GM18867 (cell line): ENCODE data around the gene PHACTR1.

Experiments
- ATAC-seq: cut with Tn5 transposase; IDR thresholded peaks from one replicate; pipeline ENCODE4 v1.9.1; 2021; ENCODE audit warnings: mild to moderate bottlenecking, moderate library complexity; ENCODE audit not compliant: unreplicated experiment

The PHACTR1 gene

DNA sequence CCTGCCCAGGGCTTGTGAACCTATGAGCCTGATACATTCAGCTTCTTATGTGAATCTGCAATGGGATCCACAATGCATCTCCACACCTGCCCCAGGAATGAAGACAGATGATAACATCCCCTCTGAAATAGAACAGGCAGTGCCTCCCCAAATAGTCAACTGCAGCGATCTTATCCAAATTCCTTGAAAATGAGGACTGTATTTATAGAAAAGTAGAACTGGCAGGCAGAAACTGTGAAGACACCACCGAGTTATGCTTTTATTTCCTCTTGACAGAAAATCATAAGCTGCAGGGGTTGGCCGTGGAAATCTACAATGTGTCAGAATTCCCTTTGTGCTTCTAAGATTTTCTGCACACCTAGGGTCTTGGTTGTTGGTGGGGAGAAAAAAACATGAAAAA, 341.5 kb downstream of the PHACTR1 start:
- ATAC-seq: no peak

DNA sequence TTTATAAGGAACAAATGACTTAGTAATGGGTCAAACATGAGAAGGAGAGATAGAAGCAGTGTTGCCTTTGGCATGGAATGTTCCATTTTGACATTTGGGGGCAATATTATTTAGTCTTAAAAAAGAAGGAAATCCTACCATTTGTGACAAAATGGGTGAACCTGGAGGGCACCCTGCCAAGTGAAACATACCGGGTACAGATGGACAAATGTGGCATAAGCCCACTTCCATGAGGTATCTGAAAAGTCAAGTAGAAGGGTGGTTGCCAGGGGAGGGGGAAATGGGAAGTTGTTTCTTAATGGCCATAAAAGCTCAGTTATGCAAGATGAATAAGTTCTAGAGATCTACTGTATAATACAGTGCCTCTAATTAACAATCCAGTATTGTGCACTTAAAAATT, 342.5 kb downstream of the PHACTR1 start:
- ATAC-seq: no peak

DNA sequence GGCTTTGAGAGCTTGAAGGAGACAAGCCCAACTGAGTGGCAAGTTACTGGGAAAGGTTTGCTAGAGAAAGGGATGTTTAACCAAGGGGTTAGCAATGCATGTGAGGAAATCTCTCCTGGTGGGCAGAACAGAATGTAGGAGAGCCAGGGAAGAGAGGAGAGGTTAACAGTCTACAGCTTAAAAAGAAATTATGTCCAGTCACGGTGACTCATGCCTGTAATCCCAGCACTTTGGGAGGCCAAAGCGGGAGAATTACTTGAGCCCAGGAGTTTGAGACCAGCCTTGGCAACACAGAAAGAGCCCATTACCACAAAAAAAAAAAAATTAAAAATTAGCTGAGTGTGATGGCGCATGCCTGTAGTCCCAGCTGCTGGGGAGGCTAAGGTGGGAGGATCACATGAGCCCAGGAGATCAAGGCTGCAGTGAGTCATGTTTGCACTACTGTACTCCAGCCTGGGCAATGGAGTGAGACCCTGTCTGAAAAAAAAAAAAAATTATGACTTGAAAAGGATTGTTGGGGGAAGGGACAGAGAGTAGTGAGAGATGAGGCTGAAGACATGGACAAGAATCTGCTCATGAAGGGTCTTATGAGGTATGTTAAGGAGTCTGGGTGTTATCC, 346.8 kb downstream of the PHACTR1 start:
- no peak for ATAC-seq

DNA sequence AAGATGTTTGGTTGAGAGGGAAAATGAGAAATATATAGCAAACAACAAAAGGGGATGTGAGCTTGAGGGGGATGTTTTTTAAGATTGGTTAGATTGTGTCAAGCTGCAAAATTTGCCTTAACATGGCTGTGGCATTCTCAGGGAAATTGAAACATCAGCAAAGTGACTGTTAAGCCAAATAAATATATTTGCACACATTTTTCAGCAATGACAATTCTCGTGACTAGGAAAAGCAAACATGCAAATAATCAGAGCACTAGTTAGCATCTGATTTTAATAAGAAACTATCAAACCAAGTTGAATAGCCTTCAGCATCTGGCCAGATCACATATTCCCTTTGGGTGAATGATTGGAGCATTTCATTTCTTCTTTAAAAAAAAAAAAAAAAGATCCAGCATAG, 349.0 kb downstream of the PHACTR1 start:
- no peak for ATAC-seq

DNA sequence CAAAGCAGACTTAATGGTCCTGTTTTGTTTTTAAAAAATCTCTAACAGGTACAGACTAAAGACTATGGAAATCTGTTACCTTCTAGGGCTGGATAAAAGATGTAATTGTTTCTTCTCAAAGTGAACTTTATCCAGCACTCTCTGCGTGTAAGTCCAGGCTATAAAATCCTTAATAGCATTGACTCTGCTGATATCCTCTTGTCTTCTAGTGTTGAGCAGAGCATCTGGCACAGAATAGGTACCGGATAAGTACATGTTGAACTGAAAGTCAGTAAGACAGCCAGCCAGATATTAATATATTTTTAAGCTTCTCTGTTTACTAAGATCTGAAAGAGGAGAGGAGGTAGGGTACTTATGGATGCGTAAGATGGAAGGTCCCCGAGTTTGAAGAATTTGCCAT, 349.5 kb downstream of the PHACTR1 start:
- ATAC-seq: no peak

DNA sequence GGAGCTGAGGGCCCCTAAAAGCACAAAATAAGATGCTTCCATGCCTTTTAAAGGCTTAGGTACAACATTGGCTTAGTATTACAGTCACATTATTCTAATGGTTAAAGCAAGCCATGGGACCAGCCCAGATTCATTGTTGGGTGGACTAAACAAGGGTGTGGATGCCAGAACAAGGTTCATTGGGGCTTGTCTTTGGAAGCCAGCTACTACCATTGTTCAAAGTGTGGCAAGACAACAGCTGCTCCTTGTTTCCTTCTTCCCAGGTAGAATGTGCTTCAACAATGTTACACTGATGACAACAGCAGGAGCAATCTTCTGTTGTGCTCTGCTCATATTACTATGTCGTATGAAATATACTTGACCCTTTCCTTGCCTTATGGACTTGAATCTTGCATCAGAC, 350.3 kb downstream of the PHACTR1 start:
- no peak for ATAC-seq

DNA sequence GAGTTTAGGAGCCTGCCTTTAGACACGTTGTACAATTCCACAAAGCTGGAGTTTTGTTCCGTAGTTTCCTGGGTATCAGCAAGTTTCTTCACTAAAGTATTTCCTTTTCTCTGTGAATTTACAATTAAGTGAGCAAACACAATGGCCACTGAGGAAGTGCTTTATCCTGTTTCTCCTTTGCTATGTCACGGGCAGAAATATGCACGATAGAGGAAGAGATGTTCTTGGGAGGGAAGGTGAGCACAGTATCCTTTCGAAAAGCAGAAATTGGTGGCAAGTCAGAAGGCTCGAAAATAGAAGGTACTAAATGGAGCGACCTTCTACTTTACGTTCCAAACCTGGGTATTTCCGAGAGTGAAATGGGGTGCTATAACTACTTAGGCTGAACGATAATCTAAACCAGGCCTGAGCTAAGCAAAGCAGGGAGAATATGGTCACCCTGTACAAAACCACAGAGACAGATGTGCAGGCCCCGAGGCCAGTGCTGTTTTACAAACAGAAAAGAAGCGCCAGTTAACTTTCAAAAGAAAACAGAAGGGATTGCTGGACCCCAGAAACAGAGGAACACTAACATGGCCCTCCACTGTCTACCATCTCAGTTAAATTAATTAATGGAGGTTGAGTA, 352.1 kb downstream of the PHACTR1 start:
- no peak for ATAC-seq

DNA sequence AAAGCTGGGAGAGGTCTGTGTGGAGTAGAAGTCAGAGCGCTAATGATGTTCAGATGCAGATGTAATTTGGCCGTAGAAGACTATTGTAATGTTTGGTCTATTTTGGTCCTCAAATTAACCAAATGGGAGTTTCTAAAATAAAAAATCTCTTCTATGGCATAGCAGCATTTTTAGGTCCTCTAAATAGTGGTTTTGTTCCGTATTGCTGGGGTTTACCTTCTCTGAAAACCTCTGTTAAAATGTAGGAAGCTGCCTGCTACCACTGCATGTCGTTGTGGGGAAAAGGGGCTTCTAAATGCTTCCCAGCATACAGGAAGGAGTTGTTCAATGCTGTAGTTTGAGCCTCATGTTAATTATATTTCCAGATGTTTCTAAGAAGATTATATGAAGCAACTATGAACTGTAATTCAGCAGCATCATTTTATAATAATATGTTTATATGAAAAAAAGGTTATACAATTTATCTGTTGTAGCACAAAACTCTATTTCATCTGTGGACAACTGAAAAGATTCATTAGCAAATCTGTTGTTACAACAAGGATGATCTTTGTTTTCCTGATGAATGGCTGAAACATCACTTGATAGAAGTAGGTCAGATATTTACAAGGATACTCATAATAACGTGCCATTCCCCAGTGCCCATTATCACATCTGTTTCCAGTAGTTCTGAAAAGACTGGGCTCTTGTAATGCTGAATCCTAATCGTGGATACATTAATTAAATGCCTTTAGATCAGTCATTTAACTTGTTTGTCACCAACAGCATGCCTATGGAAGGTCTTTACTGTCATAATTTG, 355.2 kb downstream of the PHACTR1 start:
- no peak for ATAC-seq

DNA sequence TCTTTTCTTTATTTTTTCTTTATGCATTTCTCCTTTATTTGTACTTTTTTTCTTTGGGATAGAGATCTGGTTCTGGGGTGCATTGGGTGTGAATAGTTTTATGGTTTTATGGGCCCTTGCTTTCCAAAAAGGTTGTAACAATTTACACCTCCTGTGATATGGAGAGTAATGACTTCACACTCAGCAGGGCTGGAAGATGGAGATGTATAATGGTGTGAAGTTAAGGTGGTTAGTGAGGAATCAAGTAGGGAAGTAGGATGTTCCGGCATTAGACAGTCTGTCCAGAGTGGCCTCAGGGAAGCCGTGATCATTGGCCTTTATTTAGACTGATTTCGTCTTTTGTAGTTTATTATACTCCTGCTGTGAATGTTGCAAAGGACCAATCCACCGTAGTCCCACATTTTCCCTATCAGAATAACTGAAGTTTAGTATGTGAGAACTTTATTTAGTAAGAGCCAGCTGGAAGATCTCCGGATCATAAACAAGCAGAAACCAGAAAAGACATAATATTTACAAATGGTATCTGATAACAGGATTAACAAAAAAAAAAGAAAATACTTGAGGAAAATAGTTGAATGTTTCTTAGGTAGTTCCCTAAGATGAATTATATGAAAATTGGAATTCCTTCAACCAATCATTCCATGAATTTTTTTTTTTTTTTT, 356.2 kb downstream of the PHACTR1 start:
- no peak for ATAC-seq

DNA sequence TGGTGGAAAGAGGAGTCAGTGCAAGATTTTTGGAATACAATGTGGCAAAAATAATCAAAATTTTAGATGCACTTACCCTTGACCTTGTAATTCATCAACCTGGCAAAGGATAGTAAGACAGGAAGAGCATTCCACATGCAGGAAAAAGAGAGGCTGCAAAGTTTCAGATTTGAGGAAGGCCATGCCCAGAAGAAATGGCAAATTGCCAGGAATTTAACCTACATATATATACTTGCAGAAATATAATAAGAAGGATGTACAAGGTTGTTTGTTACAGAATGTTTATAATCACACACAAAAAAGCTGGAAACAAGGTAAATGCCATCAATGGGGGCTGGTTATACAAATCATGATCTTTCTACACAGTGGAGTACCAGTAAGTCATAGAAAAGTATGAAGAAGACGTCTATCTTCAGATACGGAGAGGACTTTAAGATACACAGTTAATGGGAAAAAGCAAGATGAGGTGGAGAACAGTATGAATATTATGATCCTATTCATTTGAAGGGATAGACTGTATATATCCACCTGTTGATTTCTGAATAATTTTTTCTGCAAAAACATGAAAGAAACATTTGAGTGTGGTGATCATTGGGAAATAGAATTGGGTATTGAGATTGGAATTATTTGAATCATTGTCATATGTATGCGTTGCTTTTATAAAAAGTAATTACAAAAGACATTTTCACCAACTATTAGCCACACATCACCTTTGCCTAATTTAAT, 358.0 kb downstream of the PHACTR1 start:
- no peak for ATAC-seq

DNA sequence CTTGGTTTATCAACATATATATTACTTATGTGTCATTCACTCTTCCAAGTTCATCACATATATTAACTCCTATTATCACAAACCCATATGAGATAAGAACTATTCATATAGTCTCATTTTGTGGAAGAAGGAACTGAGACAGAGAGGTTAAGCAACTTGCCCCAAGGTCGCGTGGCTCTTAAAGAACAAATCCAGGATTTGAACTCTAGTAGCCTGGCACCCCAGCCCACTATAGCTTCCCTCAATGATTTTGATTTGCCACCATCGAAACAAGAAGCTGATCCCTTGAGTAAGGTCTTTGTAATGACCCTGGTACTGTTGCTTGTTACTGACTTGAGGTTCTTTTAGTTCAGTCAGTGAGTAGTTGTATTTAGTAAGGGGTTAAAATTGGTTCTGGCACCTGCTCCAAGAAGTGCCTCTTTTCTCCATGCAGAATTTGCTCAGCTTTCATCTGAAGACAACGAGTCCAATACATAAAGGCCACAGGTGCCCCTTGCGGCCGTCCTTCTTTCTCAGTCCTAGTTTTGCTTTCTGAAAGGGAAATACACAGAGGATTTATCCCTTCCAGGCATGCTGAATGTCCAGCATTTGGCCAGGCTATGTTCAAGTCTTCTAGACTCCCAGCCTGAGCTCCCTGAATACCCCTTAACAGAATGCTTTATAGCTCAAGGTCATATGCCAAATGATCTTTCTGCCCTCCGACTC, 358.7 kb downstream of the PHACTR1 start:
- no peak for ATAC-seq

DNA sequence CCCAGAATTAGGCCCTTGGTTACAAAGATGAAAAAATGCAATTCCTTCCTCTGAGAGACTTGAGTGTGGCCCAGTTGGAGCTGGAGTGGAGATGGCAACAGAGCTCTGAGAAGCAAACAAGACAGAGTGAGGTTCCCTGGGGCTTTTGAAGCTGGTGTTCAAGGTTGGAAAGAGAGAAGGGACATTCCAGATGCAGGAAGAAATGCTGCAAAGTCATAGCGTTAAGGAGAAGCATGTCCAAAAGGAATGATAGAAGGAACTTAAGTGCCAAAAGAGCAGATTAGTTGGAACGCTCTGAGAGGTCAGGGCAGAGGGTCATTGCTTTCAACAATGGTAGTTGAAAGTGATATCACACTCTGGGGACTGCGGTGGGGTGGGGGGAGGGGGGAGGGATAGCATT, 360.0 kb downstream of the PHACTR1 start:
- ATAC-seq: no peak

DNA sequence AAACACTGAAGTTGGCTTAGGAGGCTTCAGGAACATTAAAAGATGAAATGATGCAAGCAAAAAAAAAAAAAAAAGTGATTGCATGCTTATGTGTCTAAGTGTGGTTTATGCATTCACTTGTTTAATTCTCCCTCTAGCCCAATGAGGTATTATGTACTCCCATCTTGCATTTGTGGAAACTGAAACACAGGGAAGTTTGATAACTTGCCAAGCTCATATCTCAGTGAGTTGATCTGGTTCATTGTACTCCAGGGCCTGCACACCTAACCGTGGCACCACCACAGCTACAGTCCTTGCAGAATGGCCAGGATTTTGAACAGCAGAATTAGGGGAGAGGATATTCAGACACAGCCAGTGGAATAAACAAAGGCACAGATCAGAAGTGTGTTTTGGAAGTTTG, 360.6 kb downstream of the PHACTR1 start:
- ATAC-seq: no peak

DNA sequence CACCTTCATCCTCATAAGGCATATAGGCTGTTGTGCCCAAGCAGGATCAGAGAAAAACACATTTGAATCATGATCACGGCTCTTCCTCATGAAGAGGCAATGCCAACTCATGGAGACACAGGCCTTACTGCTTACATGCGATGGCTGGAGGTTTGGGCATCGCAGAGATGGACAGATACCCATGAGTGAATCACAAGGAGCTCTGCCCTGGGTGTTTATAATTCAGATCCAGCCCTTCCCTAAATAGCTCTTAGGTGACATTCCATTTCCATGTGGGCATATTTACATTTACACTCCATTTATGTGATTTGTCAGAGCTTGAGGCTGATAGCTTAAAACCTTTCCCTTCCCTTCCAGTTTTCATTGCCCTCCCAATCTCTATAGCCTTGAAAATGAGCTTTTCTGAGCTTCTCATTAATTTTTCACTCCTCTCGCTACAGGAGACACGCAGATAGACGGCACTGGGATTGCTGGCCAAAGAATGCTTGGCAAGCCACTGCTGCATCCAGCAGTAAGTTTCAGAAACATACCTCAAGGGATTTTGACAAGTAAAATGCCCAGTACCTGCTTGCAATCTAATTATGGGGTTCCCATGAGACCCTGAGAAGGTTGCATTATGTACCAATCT, 362.6 kb downstream of the PHACTR1 start:
- ATAC-seq: no peak

DNA sequence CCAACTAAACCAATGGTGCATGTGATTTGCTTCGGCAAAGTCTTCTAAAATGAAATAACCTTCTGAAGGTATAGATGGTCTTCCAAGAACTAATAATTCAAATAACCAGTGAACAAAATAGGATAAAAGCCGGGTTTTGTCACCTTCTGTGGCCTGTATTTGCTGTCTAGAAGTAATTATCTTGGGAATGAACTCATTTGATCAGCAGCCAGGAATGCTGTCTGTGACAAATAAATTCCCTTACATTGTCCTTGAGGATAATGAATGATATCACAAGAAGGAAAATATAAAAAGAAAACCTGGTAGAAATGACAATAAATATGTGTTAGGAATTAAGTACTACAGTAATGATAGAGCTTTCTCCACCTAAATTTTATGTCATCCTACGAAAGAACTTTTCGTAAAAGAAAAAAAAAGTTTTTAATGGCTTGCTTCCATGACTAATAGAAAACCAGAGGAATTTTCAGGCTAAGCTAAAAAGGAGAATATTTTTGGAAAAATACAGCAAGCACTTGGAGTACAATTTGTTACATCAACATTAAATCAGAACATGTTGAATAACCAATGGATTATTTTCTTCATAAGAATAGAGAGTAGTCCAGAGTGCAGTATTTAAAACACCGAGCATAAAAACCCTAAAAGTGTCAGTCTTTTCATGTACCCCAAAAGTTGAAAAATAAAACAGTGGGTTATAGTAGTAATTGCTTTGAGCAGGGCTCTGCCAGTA, 364.1 kb downstream of the PHACTR1 start:
- no peak for ATAC-seq

DNA sequence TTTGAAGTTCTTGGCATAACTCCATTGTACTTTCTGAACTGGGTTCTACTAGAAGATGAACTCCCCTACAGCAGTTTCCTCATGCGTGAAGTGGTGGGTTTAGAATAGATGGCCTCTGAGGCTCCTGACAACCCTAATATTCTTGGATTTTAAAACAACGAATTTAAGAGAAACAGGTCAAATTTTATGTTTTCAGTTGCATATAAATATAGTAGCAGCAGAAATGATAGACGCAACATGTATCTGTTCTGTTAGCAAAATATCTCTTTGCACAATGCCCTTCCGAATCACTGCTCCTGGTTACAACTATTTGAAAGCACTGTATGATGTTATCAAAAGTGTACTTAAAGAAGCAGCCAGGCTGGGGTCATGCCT, 364.6 kb downstream of the PHACTR1 start:
- no peak for ATAC-seq

DNA sequence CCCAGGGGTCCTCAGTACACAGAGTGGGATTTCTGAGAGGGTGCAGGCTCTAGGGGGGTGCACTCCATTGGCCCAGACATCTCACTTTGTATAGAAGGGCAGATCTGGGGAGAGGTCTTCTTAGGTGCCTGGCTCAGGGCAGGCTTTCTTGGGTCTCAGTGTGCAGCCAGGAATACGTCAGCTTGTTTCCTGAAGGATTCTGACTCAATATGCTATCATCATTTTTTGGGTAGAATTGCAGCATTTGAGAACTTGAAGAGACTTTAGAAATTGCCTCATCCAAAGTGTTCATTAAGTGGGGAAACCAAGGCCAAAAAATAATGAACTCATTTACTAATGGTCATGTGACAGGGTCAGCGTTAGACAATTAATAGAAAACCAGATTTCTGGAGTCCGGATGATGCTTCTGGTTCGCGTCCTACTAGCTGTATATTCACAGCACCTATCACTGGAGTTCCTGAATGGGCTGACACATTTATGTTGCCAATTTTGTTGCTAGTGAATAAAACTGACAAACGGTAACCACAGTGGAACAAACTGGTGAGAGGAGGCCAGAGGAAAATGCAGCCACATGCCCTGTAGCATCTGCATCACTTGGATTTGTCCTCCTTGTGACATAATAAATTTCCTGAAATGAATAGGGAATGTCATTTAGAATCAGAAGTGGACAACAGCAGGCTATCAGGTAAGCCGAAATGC, 372.9 kb downstream of the PHACTR1 start:
- ATAC-seq: no peak

DNA sequence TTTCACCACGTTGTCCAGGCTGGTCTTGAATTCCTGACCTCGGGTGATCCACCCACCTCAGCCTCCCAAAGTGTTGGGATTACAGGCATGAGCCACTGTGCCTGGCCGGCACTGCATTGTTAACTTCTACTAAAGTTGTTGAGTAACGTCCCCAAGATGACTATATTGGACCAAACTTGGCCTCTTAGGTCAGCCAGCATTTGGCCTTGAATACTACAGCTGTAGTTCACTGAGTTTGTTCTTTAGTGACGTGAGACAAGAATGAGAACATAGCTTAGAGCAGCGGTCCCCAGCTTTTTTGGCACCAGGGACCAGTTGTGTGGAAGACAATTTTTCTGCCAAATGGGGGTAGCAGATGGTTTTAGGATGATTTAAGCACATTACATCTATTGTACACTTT, 374.6 kb downstream of the PHACTR1 start:
- ATAC-seq: no peak
